WTC11 (cell line): ENCODE results near the gene ELP5.

Source experiments
- EMX1 ChIP-seq: fragments of 250-450 bp; sonication (Bioruptor Pico); IDR thresholded peaks from 2 replicates; pipeline ENCODE4 v1.8.0; 2021; ENCODE audit warnings: mild to moderate bottlenecking
- FOXJ3 ChIP-seq: sonication (generic); formaldehyde crosslinking; IDR thresholded peaks from 2 replicates; pipeline ENCODE4 v1.9.0; 2021; ENCODE audit warnings: missing genetic modification reagents, mild to moderate bottlenecking, borderline replicate concordance
- GRHL2 ChIP-seq: fragments of 250-450 bp; sonication (Bioruptor Pico); IDR thresholded peaks from 2 replicates; pipeline ENCODE4 v1.8.0; 2022; ENCODE audit warnings: mild to moderate bottlenecking, moderate library complexity; ENCODE audit not compliant: insufficient replicate concordance, severe bottlenecking
- JUN ChIP-seq: sonication (generic); formaldehyde crosslinking; IDR thresholded peaks from 2 replicates; pipeline ENCODE4 v1.8.0; 2023; ENCODE audit warnings: mild to moderate bottlenecking, missing genetic modification reagents
- ZNF121 ChIP-seq: sonication (generic); formaldehyde crosslinking; IDR thresholded peaks from 2 replicates; pipeline ENCODE4 v1.8.0; 2023; ENCODE audit warnings: missing genetic modification reagents
- TF ChIP-seq, protein P1 (sequence below): fragments of 200-600 bp; IDR thresholded peaks from 2 replicates; pipeline ENCODE4 v1.8.0; 2022; ENCODE audit warnings: antibody characterized with exemption
- TF ChIP-seq, protein P2 (sequence below): sonication (generic); formaldehyde crosslinking; IDR thresholded peaks from 2 replicates; pipeline ENCODE4 v1.8.1; 2022; ENCODE audit warnings: mild to moderate bottlenecking, missing genetic modification reagents, moderate library complexity, borderline replicate concordance

DNA sequence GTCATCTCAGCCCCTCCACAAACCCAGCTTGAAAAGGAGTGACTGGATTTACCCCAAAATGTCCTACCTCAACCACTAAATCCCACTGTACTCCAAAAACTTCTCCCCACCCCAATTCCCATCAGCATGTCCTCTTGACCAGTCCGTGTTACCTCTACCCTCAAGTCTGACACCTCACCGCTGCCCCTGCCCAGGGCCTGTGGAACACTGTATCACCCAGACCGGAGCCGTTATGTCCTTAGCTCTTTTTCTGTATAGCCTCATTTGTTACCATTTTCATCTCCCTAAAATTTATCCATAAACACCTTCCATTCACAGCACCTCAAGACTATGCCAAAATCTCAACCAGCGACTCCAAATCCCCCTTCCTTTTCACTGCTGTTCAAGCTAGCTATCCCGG is 15.2 kb upstream of the ELP5 start:
- TF ChIP-seq ZNF121 (CRISPR knock-in tag) = no peak
- no peak for TF ChIP-seq EMX1 (CRISPR knock-in tag)
- TF ChIP-seq, protein P1, sequence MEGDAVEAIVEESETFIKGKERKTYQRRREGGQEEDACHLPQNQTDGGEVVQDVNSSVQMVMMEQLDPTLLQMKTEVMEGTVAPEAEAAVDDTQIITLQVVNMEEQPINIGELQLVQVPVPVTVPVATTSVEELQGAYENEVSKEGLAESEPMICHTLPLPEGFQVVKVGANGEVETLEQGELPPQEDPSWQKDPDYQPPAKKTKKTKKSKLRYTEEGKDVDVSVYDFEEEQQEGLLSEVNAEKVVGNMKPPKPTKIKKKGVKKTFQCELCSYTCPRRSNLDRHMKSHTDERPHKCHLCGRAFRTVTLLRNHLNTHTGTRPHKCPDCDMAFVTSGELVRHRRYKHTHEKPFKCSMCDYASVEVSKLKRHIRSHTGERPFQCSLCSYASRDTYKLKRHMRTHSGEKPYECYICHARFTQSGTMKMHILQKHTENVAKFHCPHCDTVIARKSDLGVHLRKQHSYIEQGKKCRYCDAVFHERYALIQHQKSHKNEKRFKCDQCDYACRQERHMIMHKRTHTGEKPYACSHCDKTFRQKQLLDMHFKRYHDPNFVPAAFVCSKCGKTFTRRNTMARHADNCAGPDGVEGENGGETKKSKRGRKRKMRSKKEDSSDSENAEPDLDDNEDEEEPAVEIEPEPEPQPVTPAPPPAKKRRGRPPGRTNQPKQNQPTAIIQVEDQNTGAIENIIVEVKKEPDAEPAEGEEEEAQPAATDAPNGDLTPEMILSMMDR = no peak
- no peak for TF ChIP-seq FOXJ3
- TF ChIP-seq, protein P2, sequence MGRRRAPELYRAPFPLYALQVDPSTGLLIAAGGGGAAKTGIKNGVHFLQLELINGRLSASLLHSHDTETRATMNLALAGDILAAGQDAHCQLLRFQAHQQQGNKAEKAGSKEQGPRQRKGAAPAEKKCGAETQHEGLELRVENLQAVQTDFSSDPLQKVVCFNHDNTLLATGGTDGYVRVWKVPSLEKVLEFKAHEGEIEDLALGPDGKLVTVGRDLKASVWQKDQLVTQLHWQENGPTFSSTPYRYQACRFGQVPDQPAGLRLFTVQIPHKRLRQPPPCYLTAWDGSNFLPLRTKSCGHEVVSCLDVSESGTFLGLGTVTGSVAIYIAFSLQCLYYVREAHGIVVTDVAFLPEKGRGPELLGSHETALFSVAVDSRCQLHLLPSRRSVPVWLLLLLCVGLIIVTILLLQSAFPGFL (CRISPR knock-in tag) = no peak
- TF ChIP-seq GRHL2 = no peak
- no peak for TF ChIP-seq JUN (CRISPR knock-in tag)
